ENCODE data around the gene MUC5B.

Gene MUC5B

GRCh38 chr11:1199241-1199750 is 23.6 kb upstream of the MUC5B start:
- TF ChIP-seq GATA2 (IDR thresholded peaks at IDR 0.05; ENCODE audit: low read depth, low read length), result no peak
- no peak for TF ChIP-seq GATA3 (IDR thresholded peaks at IDR 0.05; ENCODE audit: low read depth, low read length)

GRCh38 chr11:1199751-1200610 is 22.9 kb upstream of the MUC5B start:
- TF ChIP-seq GATA2 (IDR thresholded peaks at IDR 0.05; ENCODE audit: low read depth, low read length) (no peak), GATA3 (IDR thresholded peaks at IDR 0.05; ENCODE audit: low read depth, low read length) (no peak)

GRCh38 chr11:1200611-1201191 is 22.2 kb upstream of the MUC5B start:
- TF ChIP-seq GATA2 (IDR thresholded peaks at IDR 0.05; ENCODE audit: low read depth, low read length), result no peak
- TF ChIP-seq GATA3 (IDR thresholded peaks at IDR 0.05; ENCODE audit: low read depth, low read length), result no peak

GRCh38 chr11:1201395-1202153 is 21.3 kb upstream of the MUC5B start:
- no peak for TF ChIP-seq GATA2 (IDR thresholded peaks at IDR 0.05; ENCODE audit: low read depth, low read length)
- no peak for TF ChIP-seq GATA3 (IDR thresholded peaks at IDR 0.05; ENCODE audit: low read depth, low read length)

GRCh38 chr11:1202154-1202775 is 20.6 kb upstream of the MUC5B start:
- TF ChIP-seq GATA2 (IDR thresholded peaks at IDR 0.05; ENCODE audit: low read depth, low read length) (no peak), GATA3 (IDR thresholded peaks at IDR 0.05; ENCODE audit: low read depth, low read length) (no peak)

GRCh38 chr11:1202776-1203504 is 19.9 kb upstream of the MUC5B start:
- TF ChIP-seq GATA3 (IDR thresholded peaks at IDR 0.05; ENCODE audit: low read depth, low read length) (no peak), GATA2 (IDR thresholded peaks at IDR 0.05; ENCODE audit: low read depth, low read length) (no peak)

GRCh38 chr11:1203505-1204271 is 19.2 kb upstream of the MUC5B start:
- TF ChIP-seq GATA2 (IDR thresholded peaks at IDR 0.05; ENCODE audit: low read depth, low read length) (no peak), GATA3 (IDR thresholded peaks at IDR 0.05; ENCODE audit: low read depth, low read length) (no peak)

GRCh38 chr11:1204381-1205101 is 18.3 kb upstream of the MUC5B start:
- TF ChIP-seq GATA2 (IDR thresholded peaks at IDR 0.05; ENCODE audit: low read depth, low read length), result no peak
- TF ChIP-seq GATA3 (IDR thresholded peaks at IDR 0.05; ENCODE audit: low read depth, low read length), result no peak

- no peak for TF ChIP-seq GATA3 (IDR thresholded peaks at IDR 0.05; ENCODE audit: low read depth, low read length)
- TF ChIP-seq GATA2 (IDR thresholded peaks at IDR 0.05; ENCODE audit: low read depth, low read length), result no peak
Measured at GRCh38 chr11:1205121-1205986, 17.5 kb upstream of the MUC5B start.

- TF ChIP-seq GATA3 (IDR thresholded peaks at IDR 0.05; ENCODE audit: low read depth, low read length), result no peak
- TF ChIP-seq GATA2 (IDR thresholded peaks at IDR 0.05; ENCODE audit: low read depth, low read length), result no peak
Measured at GRCh38 chr11:1205987-1206331, 16.9 kb upstream of the MUC5B start.
